Kidney (tissue), 14 donors: Measurements from ENCODE around the gene ECEL1. TPM values are rescaled to one million over a fixed set of nuclear protein-coding genes. Genes with fewer than 3 reads are reported as not detected.
A peak's percentile ranks its signal among the peaks of the same experiment; 100 is the strongest.

ENCODE experiments used
- DNase-seq, 5 donors: peaks; one replicate each; pipeline ENCODE4 v3.0.0-alpha.2; 2013 to 2020
- FAIRE-seq: peaks from 2 replicates; lab custom pipeline; 2012; peaks lifted over from hg19 to GRCh38; lab: Jason Lieb, UNC
- H3K27ac ChIP-seq, 2 donors: one replicate each; pipeline ENCODE4 v1.7.0; 2013; ENCODE audit warnings: low read depth in 2 of 2, low read length in 2 of 2, inconsistent platforms in 1 of 2
- H3K27me3 ChIP-seq: one replicate; pipeline ENCODE4 v1.7.1; 2013; ENCODE audit warnings: low read length, inconsistent platforms; ENCODE audit not compliant: control insufficient read depth, insufficient read depth
- H3K36me3 ChIP-seq, 3 donors: one replicate each; pipeline versions ENCODE4 v1.7.0 to v1.7.1; 2013; ENCODE audit warnings: low read length in 3 of 3, control low read depth in 1 of 3, inconsistent platforms in 1 of 3; ENCODE audit not compliant: insufficient read depth in 3 of 3, control insufficient read depth in 2 of 3
- H3K4me1 ChIP-seq, 3 donors: one replicate each; pipeline versions ENCODE4 v1.7.0 to v1.7.1; 2013; ENCODE audit warnings: low read length in 3 of 3, inconsistent platforms in 1 of 3, low read depth in 1 of 3; ENCODE audit not compliant: control insufficient read depth in 2 of 3, insufficient read depth in 2 of 3
- H3K4me3 ChIP-seq, 3 donors: one replicate each; pipeline versions ENCODE4 v1.7.0 to v1.8.1; 2013; ENCODE audit warnings: low read length in 3 of 3, control low read depth in 1 of 3, inconsistent platforms in 1 of 3
- H3K9ac ChIP-seq, 3 donors: one replicate each; pipeline versions ENCODE4 v1.7.0 to v1.7.1; 2013; ENCODE audit warnings: low read length in 3 of 3, control low read depth in 1 of 3, inconsistent platforms in 1 of 3
- H3K9me3 ChIP-seq, 3 donors: one replicate each; pipeline versions ENCODE4 v1.7.0 to v1.7.1; 2013; ENCODE audit warnings: low read length in 3 of 3, control low read depth in 1 of 3, inconsistent platforms in 1 of 3; ENCODE audit not compliant: control insufficient read depth in 2 of 3, insufficient read depth in 1 of 3
- CTCF ChIP-seq: IDR thresholded peaks from 3 replicates; pipeline ENCODE4 v1.5.1; 2012; ENCODE audit warnings: mild to moderate bottlenecking, moderate library complexity, borderline replicate concordance; ENCODE audit not compliant: insufficient read depth; ENCODE audit errors: extremely low read depth
- intact Hi-C: fragments of 100-400 bp; cut with DNase I; formaldehyde crosslinking; loops from one replicate; pipeline ENCODE4 v1.11.1; 2022
- polyA plus RNA-seq: library from polyadenylated mRNA; stranded (reverse); fragments of 350-450 nt; fragmentation: Illumina TruSeq; extraction: RNeasy Lipid Tissue Mini Kit (QIAGEN cat#74804); gene quantifications from one replicate; pipeline ENCODE4 v1.2.3, GENCODE V29; 2014; ENCODE audit warnings: low read depth, low replicate concordance; ENCODE audit not compliant: insufficient read depth
- total RNA-seq: library from RNA; stranded (reverse); fragmentation: NEBNext Ultra II Directional; extraction: Animal tissue kit (Norgen Biotek cat#: 25700); gene quantifications from one replicate; pipeline ENCODE4 v1.2.1, GENCODE V29; 2021
- donor health status: control.
- donor health status: control.
- donor health status: control.
- donor health status: control.
- donor health status: control.
- donor health status: DM: yes; HTN: yes; CAD: no.
- donor health status: Normal renal cell carcinoma (clear cell type).

The ECEL1 gene
- total and polyA plus RNA-seq, 2 donors from 2014 or later = 6.7 to 8.5 TPM

- H3K4me3 ChIP-seq = peak overlapping the region in 1 of 3 donors; percentile 29
Measured at GRCh38 chr2:232502911-232503808, 15.5 kb upstream of the ECEL1 start.

GRCh38 chr2:232502511-232502910 lies 14.9 kb upstream of the ECEL1 start:
- TF ChIP-seq CTCF = no peak
- no peaks in the 10 kb centered on the region for H3K9me3 ChIP-seq
- no peak overlapping the region for H3K9ac ChIP-seq
- H3K27ac ChIP-seq = no peak overlapping the region
- intact Hi-C loops = no loop called here
- no peak overlapping the region for H3K4me3 ChIP-seq
- no peaks in the 10 kb centered on the region for H3K36me3 ChIP-seq
- H3K4me1 ChIP-seq = no peaks in the 10 kb centered on the region
- DNase-seq (peak in 2 of 5 donors; percentile 43 to 82), FAIRE-seq (no peak)
- H3K27me3 ChIP-seq = peaks cover 7% of the 10 kb centered on the region

More at GRCh38 chr2:232502911-232503808, 15.5 kb upstream of the ECEL1 start:
- H3K36me3 ChIP-seq = no peaks in the 10 kb centered on the region
- peak in 3 of 5 donors; percentile 70 to 87 (median 73) for DNase-seq
- intact Hi-C loops = no loop called here
- no peak for TF ChIP-seq CTCF
- H3K27ac ChIP-seq = no peak overlapping the region
- FAIRE-seq = no peak
- H3K9me3 ChIP-seq = no peaks in the 10 kb centered on the region
- H3K9ac ChIP-seq = no peak overlapping the region
- H3K27me3 ChIP-seq = peaks cover 7% of the 10 kb centered on the region
- H3K4me1 ChIP-seq = no peaks in the 10 kb centered on the region

GRCh38 chr2:232501794-232502390 lies 14.3 kb upstream of the ECEL1 start:
- no peak for FAIRE-seq
- no peak overlapping the region for H3K27ac ChIP-seq
- no peaks in the 10 kb centered on the region for H3K9me3 ChIP-seq
- H3K27me3 ChIP-seq = peaks cover 7% of the 10 kb centered on the region
- no peak overlapping the region for H3K9ac ChIP-seq
- no peak overlapping the region for H3K4me3 ChIP-seq
- H3K36me3 ChIP-seq = no peaks in the 10 kb centered on the region
- peak in 1 of 5 donors; percentile 75 for DNase-seq
- H3K4me1 ChIP-seq = no peaks in the 10 kb centered on the region
- no peak for TF ChIP-seq CTCF
- intact Hi-C loops = no loop called here
